BLaER1 treated with 17β-estradiol and CSF1 and Interleukin-3, amounts not matched to agents 10 nM and 100 nM (cell line): ENCODE measurements around the gene SUCO.
"Not testable (repeated sequence)": the region's sequence is repeated elsewhere in the genome, so short reads cannot be mapped to it uniquely, and the experiment has no call there.

Experiments
- H3K27ac ChIP-seq, 11 experiments: shearing (Covaris generic); formaldehyde crosslinking; 2 replicates each; pipeline ENCODE4 v1.8.1; 2022
- H3K27me3 ChIP-seq, 11 experiments: shearing (Covaris generic); formaldehyde crosslinking; 2 replicates each; pipeline ENCODE4 v1.8.1; 2022
- H3K36me3 ChIP-seq, 11 experiments: shearing (Covaris generic); formaldehyde crosslinking; 2 replicates each; pipeline ENCODE4 v1.8.1; 2022
- H3K4me1 ChIP-seq, 10 experiments: shearing (Covaris generic); formaldehyde crosslinking; 2 replicates each; pipeline ENCODE4 v1.8.1; 2022
- H3K4me2 ChIP-seq, 11 experiments: shearing (Covaris generic); formaldehyde crosslinking; 2 replicates each; pipeline ENCODE4 v1.8.1; 2022
- H3K4me3 ChIP-seq, 10 experiments: shearing (Covaris generic); formaldehyde crosslinking; 2 replicates each; pipeline ENCODE4 v1.8.1; 2022
- H3K9ac ChIP-seq, 11 experiments: shearing (Covaris generic); formaldehyde crosslinking; 2 replicates each; pipeline ENCODE4 v1.8.1; 2022
- H3K9me3 ChIP-seq, 11 experiments: shearing (Covaris generic); formaldehyde crosslinking; replicated peaks in 1 of 11; 2 replicates each; pipeline ENCODE4 v1.8.1; 2022
- H4K20me1 ChIP-seq, 11 experiments: shearing (Covaris generic); formaldehyde crosslinking; 2 replicates each; pipeline ENCODE4 v1.8.1; 2022
- Cebpa-rat ChIP-seq, 11 experiments: shearing (Covaris generic); IDR thresholded peaks; 2 replicates each; pipeline ENCODE4 v1.8.1; 2022

The SUCO gene

DNA sequence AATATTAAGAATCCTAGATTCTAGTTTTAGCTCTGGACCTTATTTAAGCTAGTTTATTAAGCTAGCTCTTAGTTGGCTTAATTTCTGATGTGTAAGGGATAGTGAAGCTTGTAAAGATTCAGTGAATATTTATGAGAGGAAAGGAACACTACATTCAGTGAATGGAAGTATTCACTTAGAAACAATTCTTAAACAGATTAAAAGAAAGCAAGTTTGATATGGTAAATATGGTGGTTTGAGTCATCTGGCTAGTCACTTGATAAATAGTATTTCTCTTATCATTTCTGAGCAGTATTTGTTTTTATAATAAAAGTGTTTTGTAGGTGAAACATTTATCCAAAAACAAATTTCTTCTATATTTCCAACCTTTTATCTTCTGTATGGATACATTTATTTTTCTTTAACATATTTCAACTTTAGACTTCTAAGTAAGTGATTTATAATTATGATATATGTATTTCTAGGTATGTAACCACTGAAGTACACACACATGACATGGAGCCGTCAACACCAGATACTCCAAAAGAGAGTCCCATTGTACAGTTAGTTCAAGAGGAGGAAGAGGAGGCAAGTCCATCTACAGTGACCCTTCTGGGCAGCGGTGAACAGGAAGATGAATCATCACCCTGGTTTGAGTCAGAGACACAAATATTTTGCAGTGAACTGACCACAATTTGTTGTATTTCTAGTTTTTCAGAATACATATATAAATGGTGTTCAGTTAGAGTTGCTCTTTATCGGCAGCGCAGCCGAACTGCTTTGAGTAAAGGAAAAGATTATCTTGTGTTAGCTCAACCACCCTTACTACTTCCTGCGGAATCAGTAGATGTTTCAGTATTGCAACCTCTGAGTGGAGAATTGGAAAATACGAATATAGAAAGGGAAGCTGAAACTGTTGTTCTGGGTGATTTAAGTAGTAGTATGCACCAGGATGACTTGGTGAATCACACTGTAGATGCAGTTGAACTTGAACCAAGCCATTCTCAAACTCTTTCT lies 55.6 kb downstream of the SUCO start:
- Histone ChIP-seq H3K4me3 (no peak overlapping the region), H3K27me3 (no peaks in the 10 kb centered on the region), H3K4me2 (peak overlapping the region in 5 of 11 experiments; percentile 26 to 81 (median 68); a peak in 9 of 22 replicates), H3K9ac (peak overlapping the region in 1 of 11 experiments; percentile 33; a peak in 1 of 22 replicates), H3K4me1 (peaks cover 0 to 36% (median 3%) of the 10 kb centered on the region in 10 experiments; a peak in 9 of 20 replicates), H3K27ac (peak overlapping the region in 5 of 11 experiments; percentile 7 to 66 (median 55); a peak in 8 of 22 replicates), H4K20me1 (peaks cover 0 to 7% (median 0%) of the 10 kb centered on the region in 11 experiments; a peak in 1 of 22 replicates), H3K9me3 (peaks cover 0 to 14% (median 13%) of the 10 kb centered on the region in 11 experiments; a peak in 15 of 22 replicates), H3K36me3 (peaks cover 32 to 83% (median 54%) of the 10 kb centered on the region in 11 experiments)
- TF ChIP-seq Cebpa-rat (IDR thresholded peaks at IDR 0.05) = no peak

DNA sequence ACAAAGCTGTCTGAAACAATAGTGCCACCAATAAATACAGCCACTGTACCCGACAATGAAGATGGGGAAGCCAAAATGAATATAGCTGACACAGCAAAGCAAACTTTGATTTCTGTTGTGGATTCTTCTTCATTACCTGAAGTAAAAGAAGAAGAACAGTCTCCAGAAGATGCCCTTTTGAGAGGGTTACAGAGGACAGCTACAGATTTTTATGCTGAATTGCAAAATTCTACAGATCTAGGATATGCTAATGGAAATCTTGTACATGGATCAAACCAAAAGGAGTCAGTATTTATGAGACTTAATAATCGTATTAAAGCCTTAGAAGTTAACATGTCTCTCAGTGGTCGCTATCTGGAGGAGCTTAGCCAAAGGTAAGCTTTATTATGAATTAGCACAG lies 56.6 kb downstream of the SUCO start:
- H3K4me2 ChIP-seq = peak overlapping the region in 4 of 11 experiments; percentile 31 to 81 (median 70); a peak in 7 of 22 replicates
- H3K27me3 ChIP-seq = no peaks in the 10 kb centered on the region
- H3K4me1 ChIP-seq = peaks cover 0 to 36% (median 3%) of the 10 kb centered on the region in 10 experiments; a peak in 9 of 20 replicates
- H3K9me3 ChIP-seq = peaks cover 0 to 16% (median 14%) of the 10 kb centered on the region in 11 experiments; a peak in 16 of 22 replicates
- no peak overlapping the region for H3K4me3 ChIP-seq
- H4K20me1 ChIP-seq = peaks cover 0 to 7% (median 0%) of the 10 kb centered on the region in 11 experiments; a peak in 1 of 22 replicates
- no peak for TF ChIP-seq Cebpa-rat (IDR thresholded peaks at IDR 0.05)
- peak overlapping the region in 3 of 11 experiments; percentile 55 to 66 (median 57); a peak in 5 of 22 replicates for H3K27ac ChIP-seq
- peaks cover 31 to 82% (median 52%) of the 10 kb centered on the region in 11 experiments for H3K36me3 ChIP-seq
- peak overlapping the region in 1 of 11 experiments; percentile 33; a peak in 1 of 22 replicates for H3K9ac ChIP-seq

DNA sequence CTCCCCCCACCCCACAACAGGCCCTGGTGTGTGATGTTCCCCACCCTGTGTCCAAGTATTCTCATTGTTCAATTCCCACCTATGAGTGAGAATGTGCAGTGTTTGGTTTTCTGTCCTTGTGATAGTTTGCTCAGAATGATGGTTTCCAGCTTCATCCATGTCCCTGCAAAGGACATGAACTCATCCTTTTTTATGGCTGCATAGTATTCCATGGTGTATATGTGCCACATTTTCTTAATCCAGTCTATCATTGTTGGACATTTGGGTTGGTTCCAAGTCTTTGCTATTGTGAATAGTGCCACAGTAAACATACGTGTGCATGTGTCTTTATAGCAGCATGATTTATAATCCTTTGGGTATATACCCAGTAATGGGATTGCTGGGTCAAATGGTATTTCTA lies 58.5 kb downstream of the SUCO start:
- peaks cover 38 to 83% (median 59%) of the 10 kb centered on the region in 11 experiments for H3K36me3 ChIP-seq

DNA sequence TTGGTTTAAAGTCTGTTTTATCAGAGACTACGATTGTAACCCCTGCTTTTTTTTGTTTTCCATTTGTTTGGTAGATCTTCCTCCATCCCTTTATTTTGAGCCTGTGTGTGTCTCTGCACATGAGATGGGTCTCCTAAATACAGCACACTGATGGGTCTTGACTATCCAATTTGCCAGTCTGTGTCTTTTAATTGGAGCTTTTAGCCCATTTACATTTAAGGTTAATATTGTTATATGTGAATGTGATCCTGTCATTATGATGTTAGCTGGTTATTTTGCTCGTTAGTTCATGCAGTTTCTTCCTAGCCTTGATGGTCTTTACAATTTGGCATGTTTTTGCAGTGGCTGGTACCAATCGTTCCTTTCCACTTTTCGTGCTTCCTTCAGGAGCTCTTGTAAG lies 62.1 kb downstream of the SUCO start:
- H3K4me3 ChIP-seq, H3K9ac ChIP-seq, H3K27ac ChIP-seq, H3K27me3 ChIP-seq, H4K20me1 ChIP-seq, H3K4me2 ChIP-seq: not testable (repeated sequence)
- Histone ChIP-seq H3K36me3 (peaks cover 61 to 93% (median 69%) of the 10 kb centered on the region in 11 experiments), H3K9me3 (peaks cover 0 to 36% (median 25%) of the 10 kb centered on the region in 11 experiments; a peak in 18 of 22 replicates), H3K4me1 (peaks cover 0 to 10% (median 0%) of the 10 kb centered on the region in 10 experiments; a peak in 6 of 20 replicates)

More for the DNA sequence above, 58.5 kb downstream of the SUCO start:
- H3K27me3 ChIP-seq, H3K4me3 ChIP-seq, H3K27ac ChIP-seq, H4K20me1 ChIP-seq, H3K4me2 ChIP-seq, H3K9ac ChIP-seq: not testable (repeated sequence)
- Histone ChIP-seq H3K4me1 (peaks cover 0 to 36% (median 3%) of the 10 kb centered on the region in 10 experiments; a peak in 9 of 20 replicates), H3K9me3 (peaks cover 0 to 27% (median 17%) of the 10 kb centered on the region in 11 experiments; a peak in 18 of 22 replicates)

DNA sequence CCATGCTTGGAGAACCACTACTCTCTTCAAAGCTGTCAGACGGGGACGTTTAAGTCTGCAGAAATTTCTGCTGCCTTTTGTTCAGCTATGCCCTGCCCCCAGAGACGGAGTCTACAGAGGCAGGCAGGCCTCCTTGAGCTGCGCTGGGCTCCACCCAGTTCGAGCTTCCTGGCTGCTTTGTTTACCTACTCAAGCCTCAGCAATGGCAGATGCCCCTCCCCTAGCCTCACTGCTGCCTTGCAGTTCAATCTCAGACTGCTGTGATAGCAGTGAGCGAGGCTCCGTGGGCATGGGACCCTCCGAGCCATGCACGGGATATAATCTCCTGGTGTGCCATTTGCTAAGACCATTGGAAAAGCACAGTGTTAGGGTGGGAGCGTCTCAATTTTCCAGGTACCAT lies 63.8 kb downstream of the SUCO start:
- H3K36me3 ChIP-seq = peaks cover 64 to 97% (median 74%) of the 10 kb centered on the region in 11 experiments

DNA sequence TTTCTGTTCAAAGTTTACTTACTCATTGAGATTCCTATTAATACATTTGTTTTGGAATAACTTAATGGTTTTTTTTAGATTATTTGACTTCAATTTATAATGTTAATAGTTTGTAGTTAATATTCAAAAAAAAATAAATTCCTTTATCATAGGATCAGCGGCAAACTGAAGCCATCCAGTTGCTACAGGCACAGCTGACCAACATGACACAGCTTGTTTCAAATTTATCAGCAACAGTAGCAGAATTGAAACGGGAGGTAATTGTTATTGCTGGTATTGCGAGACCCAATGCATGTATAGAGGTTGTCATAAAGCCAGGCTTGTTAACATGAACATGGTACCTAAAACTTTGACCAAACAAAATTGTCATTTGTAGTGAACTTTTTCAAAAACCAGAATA lies 67.0 kb downstream of the SUCO start:
- H3K9ac ChIP-seq = no peak overlapping the region
- no peak overlapping the region for H3K4me3 ChIP-seq
- H3K36me3 ChIP-seq = peaks cover 71 to 100% (median 86%) of the 10 kb centered on the region in 11 experiments
- no peaks in the 10 kb centered on the region; a peak in 3 of 22 replicates for H4K20me1 ChIP-seq
- H3K27me3 ChIP-seq = no peaks in the 10 kb centered on the region
- H3K4me2 ChIP-seq = no peak overlapping the region
- H3K4me1 ChIP-seq = no peaks in the 10 kb centered on the region
- no peak overlapping the region for H3K27ac ChIP-seq
- peaks cover 0 to 18% (median 12%) of the 10 kb centered on the region in 11 experiments; a peak in 13 of 22 replicates for H3K9me3 ChIP-seq
- TF ChIP-seq Cebpa-rat (IDR thresholded peaks at IDR 0.05) = no peak

More for the DNA sequence above, 63.8 kb downstream of the SUCO start:
- not testable (repeated sequence) for H3K27ac ChIP-seq, H3K9ac ChIP-seq, H3K27me3 ChIP-seq, H3K4me1 ChIP-seq, H3K4me3 ChIP-seq, H3K4me2 ChIP-seq, H4K20me1 ChIP-seq
- peaks cover 0 to 27% (median 17%) of the 10 kb centered on the region in 11 experiments; a peak in 15 of 22 replicates for H3K9me3 ChIP-seq

DNA sequence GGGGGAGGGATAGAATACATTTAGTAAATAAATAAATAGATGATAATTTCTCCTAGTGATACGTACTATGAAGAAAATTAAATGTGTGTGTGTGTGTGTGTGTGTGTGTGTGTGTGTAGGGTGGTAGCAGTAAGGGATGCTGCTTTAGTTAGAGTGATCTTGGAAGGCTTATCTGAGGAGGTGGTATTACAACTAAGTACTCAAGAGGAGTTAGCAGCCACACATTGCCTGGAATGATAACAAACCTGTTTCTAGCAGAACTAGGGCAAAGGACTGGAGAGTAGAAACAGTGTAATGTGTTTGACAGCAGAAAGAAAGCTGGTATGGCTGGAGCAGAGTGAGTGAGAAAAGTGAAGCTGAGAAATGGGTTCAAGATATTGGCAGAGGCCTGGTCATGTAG lies 67.7 kb downstream of the SUCO start:
- Histone ChIP-seq H3K27ac (no peak overlapping the region), H3K27me3 (no peaks in the 10 kb centered on the region), H4K20me1 (no peaks in the 10 kb centered on the region; a peak in 3 of 22 replicates), H3K4me2 (no peak overlapping the region), H3K4me3 (no peak overlapping the region), H3K4me1 (no peaks in the 10 kb centered on the region), H3K36me3 (peaks cover 68 to 100% (median 88%) of the 10 kb centered on the region in 11 experiments), H3K9me3 (peaks cover 0 to 18% (median 11%) of the 10 kb centered on the region in 11 experiments; a peak in 13 of 22 replicates), H3K9ac (no peak overlapping the region)
- TF ChIP-seq Cebpa-rat (IDR thresholded peaks at IDR 0.05) = no peak

DNA sequence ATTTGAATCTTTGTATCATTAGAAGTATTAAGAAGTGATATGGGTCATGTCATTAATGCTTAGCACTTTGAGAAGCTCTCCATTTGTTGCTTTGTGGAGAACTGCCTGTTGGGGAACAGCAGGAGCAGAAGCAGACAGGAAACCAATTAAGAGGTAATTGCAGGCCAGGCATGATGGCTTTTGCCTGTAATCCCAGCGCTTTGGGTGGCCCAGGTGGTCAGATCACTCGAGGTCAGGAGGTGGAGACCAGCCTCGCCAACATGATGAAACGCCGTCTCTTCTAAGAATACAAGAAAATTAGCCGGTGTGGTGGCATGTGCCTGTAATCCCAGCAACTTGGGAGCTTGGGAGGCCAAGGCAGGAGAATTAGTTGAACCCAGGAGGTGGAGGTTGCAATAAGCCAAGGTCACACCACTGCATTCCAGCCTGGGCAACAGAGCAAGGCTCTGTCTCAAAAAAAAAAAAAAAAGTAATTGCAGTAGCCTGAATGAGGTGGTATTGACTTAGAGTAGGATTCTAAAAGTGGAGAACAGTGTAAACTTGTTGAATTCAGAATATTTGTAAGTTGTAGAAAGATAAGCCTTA lies 68.2 kb downstream of the SUCO start:
- H3K4me3 ChIP-seq = no peak overlapping the region
- no peak for TF ChIP-seq Cebpa-rat (IDR thresholded peaks at IDR 0.05)
- H3K36me3 ChIP-seq = peaks cover 63 to 95% (median 84%) of the 10 kb centered on the region in 11 experiments
- no peaks in the 10 kb centered on the region for H3K4me1 ChIP-seq
- no peak overlapping the region for H3K27ac ChIP-seq
- no peaks in the 10 kb centered on the region; a peak in 3 of 22 replicates for H4K20me1 ChIP-seq
- no peaks in the 10 kb centered on the region for H3K27me3 ChIP-seq
- H3K9me3 ChIP-seq = peaks cover 0 to 13% (median 11%) of the 10 kb centered on the region in 11 experiments; a peak in 13 of 22 replicates
- H3K9ac ChIP-seq = no peak overlapping the region
- no peak overlapping the region for H3K4me2 ChIP-seq

DNA sequence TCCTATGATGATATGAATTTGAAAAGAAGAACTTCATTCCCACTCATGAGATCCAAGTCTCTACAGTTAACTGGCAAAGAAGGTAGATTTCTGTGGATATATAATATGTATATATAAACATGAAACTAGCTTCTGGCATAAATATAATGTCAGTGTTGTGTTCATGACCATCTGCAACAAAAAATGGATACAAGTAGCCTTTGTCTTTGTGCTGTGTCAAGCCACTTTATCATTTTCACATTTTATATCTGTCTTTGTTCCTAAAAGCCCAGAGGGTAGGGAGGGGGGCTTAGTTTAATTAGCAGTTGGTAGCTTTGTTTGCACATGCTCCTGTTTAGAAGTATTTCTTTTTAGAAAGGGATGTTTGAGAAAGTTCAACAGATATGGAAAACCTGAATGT lies 69.8 kb downstream of the SUCO start:
- H3K36me3 ChIP-seq = peaks cover 47 to 86% (median 69%) of the 10 kb centered on the region in 11 experiments
- no peak overlapping the region for H3K4me2 ChIP-seq
- H3K9me3 ChIP-seq = no peaks in the 10 kb centered on the region
- H3K4me1 ChIP-seq = no peaks in the 10 kb centered on the region
- no peak overlapping the region for H3K27ac ChIP-seq
- H3K27me3 ChIP-seq = no peaks in the 10 kb centered on the region
- no peaks in the 10 kb centered on the region; a peak in 3 of 22 replicates for H4K20me1 ChIP-seq
- H3K9ac ChIP-seq = no peak overlapping the region
- H3K4me3 ChIP-seq = no peak overlapping the region
- no peak for TF ChIP-seq Cebpa-rat (IDR thresholded peaks at IDR 0.05)
